Neural cell (in vitro differentiated cells): ENCODE results near the gene SLC44A5. TPM values are rescaled to one million over a fixed set of nuclear protein-coding genes. Genes with fewer than 3 reads are reported as not detected.
"Not testable (repeated sequence)": the region's sequence is repeated elsewhere in the genome, so short reads cannot be mapped to it uniquely, and the experiment has no call there.

Source experiments
- H2AFZ ChIP-seq: fragments of 200-600, 300-800 bp; sonication (generic), shearing (Covaris generic); 2 replicates; pipeline ENCODE4 v1.6.0; 2014; ENCODE audit warnings: low read depth, mild to moderate bottlenecking, antibody characterized with exemption, low read length, moderate library complexity
- H3F3A ChIP-seq: fragments of 200-600 bp; shearing (Covaris generic); 2 replicates; pipeline ENCODE4 v1.6.1; 2016; ENCODE audit warnings: mild to moderate bottlenecking, moderate library complexity, mixed read lengths, antibody characterized with exemption, low read length; ENCODE audit not compliant: insufficient read depth, poor library complexity, severe bottlenecking
- H3K27ac ChIP-seq: fragments of 200-600, 300-800 bp; sonication (generic), shearing (Covaris generic); 2 replicates; pipeline ENCODE4 v1.5.1; 2014; ENCODE audit warnings: mild to moderate bottlenecking, low read length, moderate library complexity
- H3K27me3 ChIP-seq: fragments of 300-800, 200-600 bp; sonication (generic), shearing (Covaris generic); 2 replicates; pipeline ENCODE4 v1.6.0; 2014; ENCODE audit warnings: mild to moderate bottlenecking, low read depth, low read length, moderate library complexity; ENCODE audit not compliant: insufficient read depth
- H3K36me3 ChIP-seq: fragments of 300-800, 200-600 bp; sonication (generic), shearing (Covaris generic); 2 replicates; pipeline ENCODE4 v1.5.1; 2014; ENCODE audit warnings: mild to moderate bottlenecking, antibody characterized with exemption, low read length, moderate library complexity; ENCODE audit not compliant: insufficient read depth
- H3K4me2 ChIP-seq: fragments of 300-800, 200-600 bp; sonication (generic), shearing (Covaris generic); 2 replicates; pipeline ENCODE4 v1.6.0; 2014; ENCODE audit warnings: mild to moderate bottlenecking, low read length
- H3K4me3 ChIP-seq: fragments of 300-800, 200-600 bp; sonication (generic), shearing (Covaris generic); 2 replicates; pipeline ENCODE4 v1.5.1; 2014; ENCODE audit warnings: mild to moderate bottlenecking, low read length, moderate library complexity
- H3K79me2 ChIP-seq: fragments of 200-600 bp; shearing (Covaris generic); replicated peaks from 2 replicates; pipeline ENCODE4 v1.6.0; 2014; ENCODE audit warnings: mild to moderate bottlenecking, low read length, moderate library complexity; ENCODE audit not compliant: insufficient read depth
- H3K9ac ChIP-seq: fragments of 300-800, 200-600 bp; sonication (generic), shearing (Covaris generic); 2 replicates; pipeline ENCODE4 v1.6.1; 2016; ENCODE audit warnings: mild to moderate bottlenecking, low read length, mixed read lengths
- H3K9me2 ChIP-seq: fragments of 200-600 bp; shearing (Covaris generic); 2 replicates; pipeline ENCODE4 v1.6.1; 2016; ENCODE audit warnings: mild to moderate bottlenecking, low read length, mixed read lengths; ENCODE audit not compliant: insufficient read depth
- H3K9me3 ChIP-seq: fragments of 200-600, 300-800 bp; sonication (generic), shearing (Covaris generic); 2 replicates; pipeline ENCODE4 v1.6.1; 2016; ENCODE audit warnings: mild to moderate bottlenecking, mixed run types, low read length, moderate library complexity, mixed read lengths
- H4K20me1 ChIP-seq: fragments of 200-600 bp; shearing (Covaris generic); 2 replicates; pipeline ENCODE4 v1.6.1; 2016; ENCODE audit warnings: mild to moderate bottlenecking, mixed run types; ENCODE audit not compliant: insufficient read depth
- EP300 ChIP-seq: fragments of 450-650 bp; conservative IDR thresholded peaks from 2 replicates; pipeline ENCODE4 v1.6.1; 2014; ENCODE audit warnings: antibody characterized with exemption, mild to moderate bottlenecking, moderate library complexity; ENCODE audit not compliant: poor library complexity, severe bottlenecking
- EZH2 ChIP-seq: fragments of 200-600, 300-800 bp; shearing (Covaris generic), sonication (generic); IDR thresholded peaks from 2 replicates; pipeline ENCODE4 v1.6.1; 2014; ENCODE audit warnings: antibody characterized with exemption, low read length, borderline replicate concordance, mild to moderate bottlenecking; ENCODE audit not compliant: insufficient read depth, poor library complexity, severe bottlenecking
- MXI1 ChIP-seq: fragments of 450-650 bp; conservative IDR thresholded peaks from 2 replicates; pipeline ENCODE4 v1.6.1; 2014; ENCODE audit warnings: antibody characterized with exemption, mild to moderate bottlenecking; ENCODE audit not compliant: poor library complexity, severe bottlenecking
- POLR2AphosphoS5 ChIP-seq: IDR thresholded peaks from 2 replicates; pipeline ENCODE4 v1.6.1; 2012
- RAD21 ChIP-seq: fragments of 450-650 bp; conservative IDR thresholded peaks from 2 replicates; pipeline ENCODE4 v1.6.1; 2014; ENCODE audit warnings: antibody characterized with exemption, mild to moderate bottlenecking, moderate library complexity
- REST ChIP-seq: IDR thresholded peaks from 2 replicates; pipeline ENCODE4 v1.6.1; 2012; ENCODE audit warnings: borderline replicate concordance
- SMC3 ChIP-seq: fragments of 450-650 bp; conservative IDR thresholded peaks from 2 replicates; pipeline ENCODE4 v1.6.1; 2014; ENCODE audit warnings: antibody characterized with exemption, mild to moderate bottlenecking, moderate library complexity; ENCODE audit not compliant: poor library complexity
- TAF1 ChIP-seq: IDR thresholded peaks from 2 replicates; pipeline ENCODE4 v1.6.1; 2012; ENCODE audit warnings: low read depth
- polyA minus RNA-seq: library from RNA; depleted of rRNA, polyadenylated mRNA; stranded (reverse); fragments of >200 nt; gene quantifications from 2 replicates; pipeline ENCODE4 v1.2.3, GENCODE V29; 2014
- polyA plus RNA-seq: library from polyadenylated mRNA; depleted of rRNA; stranded (reverse); fragments of >200 nt; gene quantifications from 2 replicates; pipeline ENCODE4 v1.2.3, GENCODE V29; 2014
- TF ChIP-seq, protein P1 (sequence below): fragments of 450-650 bp; IDR thresholded peaks from 2 replicates; pipeline ENCODE4 v1.5.1; 2014; ENCODE audit warnings: antibody characterized with exemption, mild to moderate bottlenecking, moderate library complexity; ENCODE audit not compliant: poor library complexity, severe bottlenecking

Gene SLC44A5
- polyA plus RNA-seq = 44.5 and 53.0 TPM in 2 replicates
- 38.5 and 46.9 TPM in 2 replicates for polyA minus RNA-seq

- Histone ChIP-seq H4K20me1 (no peaks in the 10 kb centered on the region), H3K9me3 (no peaks in the 10 kb centered on the region), H3K27me3 (no peaks in the 10 kb centered on the region), H3K36me3 (no peaks in the 10 kb centered on the region), H3K27ac (no peak within 1 kb of the TSS), H3F3A (no peaks in the 10 kb centered on the region), H2AFZ (no peak within 1 kb of the TSS), H3K9ac (no peak within 1 kb of the TSS), H3K4me2 (no peak within 1 kb of the TSS), H3K79me2 (peaks cover 52% of the 10 kb centered on the region), H3K4me3 (no peak within 1 kb of the TSS), H3K9me2 (no peaks in the 10 kb centered on the region)
- TF ChIP-seq REST (no peak), RAD21 (no peak), TAF1 (no peak), MXI1 (no peak), POLR2AphosphoS5 (no peak), EP300 (no peak), EZH2 (no peak), SMC3 (no peak)
- TF ChIP-seq, protein P1, sequence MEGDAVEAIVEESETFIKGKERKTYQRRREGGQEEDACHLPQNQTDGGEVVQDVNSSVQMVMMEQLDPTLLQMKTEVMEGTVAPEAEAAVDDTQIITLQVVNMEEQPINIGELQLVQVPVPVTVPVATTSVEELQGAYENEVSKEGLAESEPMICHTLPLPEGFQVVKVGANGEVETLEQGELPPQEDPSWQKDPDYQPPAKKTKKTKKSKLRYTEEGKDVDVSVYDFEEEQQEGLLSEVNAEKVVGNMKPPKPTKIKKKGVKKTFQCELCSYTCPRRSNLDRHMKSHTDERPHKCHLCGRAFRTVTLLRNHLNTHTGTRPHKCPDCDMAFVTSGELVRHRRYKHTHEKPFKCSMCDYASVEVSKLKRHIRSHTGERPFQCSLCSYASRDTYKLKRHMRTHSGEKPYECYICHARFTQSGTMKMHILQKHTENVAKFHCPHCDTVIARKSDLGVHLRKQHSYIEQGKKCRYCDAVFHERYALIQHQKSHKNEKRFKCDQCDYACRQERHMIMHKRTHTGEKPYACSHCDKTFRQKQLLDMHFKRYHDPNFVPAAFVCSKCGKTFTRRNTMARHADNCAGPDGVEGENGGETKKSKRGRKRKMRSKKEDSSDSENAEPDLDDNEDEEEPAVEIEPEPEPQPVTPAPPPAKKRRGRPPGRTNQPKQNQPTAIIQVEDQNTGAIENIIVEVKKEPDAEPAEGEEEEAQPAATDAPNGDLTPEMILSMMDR = no peak
These were observed at the start of gene SLC44A5 for GRCh38 chr1:75611014-75611413. SLC44A5 (minus strand) TSS chr1:75611114; CDS start chr1:75541447, 69,667 bp downstream.

GRCh38 chr1:75655931-75656330 is 45.0 kb upstream of the SLC44A5 start:
- TF ChIP-seq, protein P1 = no peak
- no peak for TF ChIP-seq REST
- no peaks in the 10 kb centered on the region for H3K9me2 ChIP-seq
- no peaks in the 10 kb centered on the region for H3K9me3 ChIP-seq
- H4K20me1 ChIP-seq = no peaks in the 10 kb centered on the region
- no peak overlapping the region for H3K4me2 ChIP-seq
- H3K36me3 ChIP-seq = no peaks in the 10 kb centered on the region
- H3K27me3 ChIP-seq = no peaks in the 10 kb centered on the region
- no peak overlapping the region for H3K27ac ChIP-seq
- H3K9ac ChIP-seq = no peak overlapping the region
- H3K79me2 ChIP-seq = no peaks in the 10 kb centered on the region
- no peaks in the 10 kb centered on the region for H3F3A ChIP-seq
- H2AFZ ChIP-seq = no peak overlapping the region
- H3K4me3 ChIP-seq = no peak overlapping the region

DNA sequence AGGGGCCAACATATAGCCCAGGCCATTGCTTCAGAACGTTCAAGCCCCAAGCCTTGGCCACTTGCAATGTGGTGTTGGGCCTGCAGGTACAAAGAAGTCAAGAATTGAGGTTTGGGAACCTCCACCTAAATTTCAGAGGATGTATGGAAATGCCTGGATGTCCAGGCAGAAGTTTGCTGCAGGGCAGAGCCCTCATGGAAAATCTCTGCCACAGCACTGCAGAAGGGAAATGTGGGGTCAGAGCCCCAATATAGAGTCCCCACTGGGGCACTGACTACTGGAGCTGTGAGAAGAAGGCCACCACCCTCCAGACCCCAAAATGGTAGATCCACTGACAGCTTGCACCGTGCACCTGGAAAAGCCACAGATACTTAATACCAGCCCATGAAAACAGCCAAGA is 36.3 kb upstream of the SLC44A5 start:
- not testable (repeated sequence) for H2AFZ ChIP-seq, H3K9me2 ChIP-seq, H3K36me3 ChIP-seq, H3K27ac ChIP-seq, H3K9me3 ChIP-seq, H3K4me2 ChIP-seq, H3K9ac ChIP-seq, H3K4me3 ChIP-seq, H3K27me3 ChIP-seq, H3F3A ChIP-seq, H4K20me1 ChIP-seq, H3K79me2 ChIP-seq
